Panc1 (cell line): ENCODE measurements around the gene APP.

Source experiments
- POLR2AphosphoS5 ChIP-seq: IDR thresholded peaks from 2 replicates; pipeline ENCODE4 v1.6.1; 2012; ENCODE audit warnings: mild to moderate bottlenecking, low read depth, low read length, moderate library complexity
- TF ChIP-seq, protein P1 (sequence below): fragments of 450-650 bp; IDR thresholded peaks from 2 replicates; pipeline ENCODE4 v1.5.1; 2017; ENCODE audit warnings: mild to moderate bottlenecking

- TF ChIP-seq, protein P1, sequence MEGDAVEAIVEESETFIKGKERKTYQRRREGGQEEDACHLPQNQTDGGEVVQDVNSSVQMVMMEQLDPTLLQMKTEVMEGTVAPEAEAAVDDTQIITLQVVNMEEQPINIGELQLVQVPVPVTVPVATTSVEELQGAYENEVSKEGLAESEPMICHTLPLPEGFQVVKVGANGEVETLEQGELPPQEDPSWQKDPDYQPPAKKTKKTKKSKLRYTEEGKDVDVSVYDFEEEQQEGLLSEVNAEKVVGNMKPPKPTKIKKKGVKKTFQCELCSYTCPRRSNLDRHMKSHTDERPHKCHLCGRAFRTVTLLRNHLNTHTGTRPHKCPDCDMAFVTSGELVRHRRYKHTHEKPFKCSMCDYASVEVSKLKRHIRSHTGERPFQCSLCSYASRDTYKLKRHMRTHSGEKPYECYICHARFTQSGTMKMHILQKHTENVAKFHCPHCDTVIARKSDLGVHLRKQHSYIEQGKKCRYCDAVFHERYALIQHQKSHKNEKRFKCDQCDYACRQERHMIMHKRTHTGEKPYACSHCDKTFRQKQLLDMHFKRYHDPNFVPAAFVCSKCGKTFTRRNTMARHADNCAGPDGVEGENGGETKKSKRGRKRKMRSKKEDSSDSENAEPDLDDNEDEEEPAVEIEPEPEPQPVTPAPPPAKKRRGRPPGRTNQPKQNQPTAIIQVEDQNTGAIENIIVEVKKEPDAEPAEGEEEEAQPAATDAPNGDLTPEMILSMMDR, result no peak
- no peak for TF ChIP-seq POLR2AphosphoS5
Observed at GRCh38 chr21:25939396-25939761, 231.2 kb downstream of the APP start.
